ENCODE data around the gene HAPLN2.

GRCh38 chr1:156629823-156630449 lies 10.7 kb downstream of the HAPLN2 start:
- no peak for TF ChIP-seq ZNF274 (IDR thresholded peaks at IDR 0.05; ENCODE audit: borderline replicate concordance, extremely low read depth, low read length)
- TF ChIP-seq CTCF (IDR thresholded peaks at IDR 0.05; ENCODE audit: control extremely low read depth in 1 of 3, insufficient read depth in 1 of 3, low read depth in 1 of 3, low read length in 3 of 3), result no peak
- TF ChIP-seq HDAC6 (IDR thresholded peaks at IDR 0.05; ENCODE audit: low read depth, low read length), result no peak

All from H1 (cell line).